HepG2 (cell line): ENCODE data around the gene MAP3K9. TPM values are rescaled to one million over a fixed set of nuclear protein-coding genes. Genes with fewer than 3 reads are reported as not detected.

Experiments used
- ATAC-seq: fragments of 200-7000 bp; cut with Tn5 transposase; 3 replicates; pipeline ENCODE4 v1.9.1; 2020; ENCODE audit warnings: mild to moderate bottlenecking, moderate library complexity
- BruUV-seq: library from RNA; stranded (reverse); fragments of 400-500 nt; replicated peaks from 2 replicates; lab custom pipeline; 2021; lab: Mats Ljungman, UMichigan
- CTCF ChIA-PET: fragments of 300-600 bp; formaldehyde crosslinking; extraction: SDS; loops from one replicate; lab custom pipeline; 2021; ENCODE audit warnings: low total read pairs, inconsistent platforms, low intra/inter-chr PET ratio; lab: Yijun Ruan, JAX
- POLR2A ChIA-PET: fragments of 350-600 bp; sonication (Branson Sonifier 250); formaldehyde crosslinking; loops from one replicate; lab custom pipeline; 2020; ENCODE audit warnings: antibody characterized with exemption, inconsistent platforms; lab: Yijun Ruan, JAX
- DNase-seq: peaks from one replicate; pipeline ENCODE4 v3.0.0-alpha.2; 2015; ENCODE audit warnings: low spot score
- FAIRE-seq: peaks from 3 replicates; lab custom pipeline; 2011; peaks lifted over from hg19 to GRCh38; lab: Jason Lieb, UNC
- H2AFZ ChIP-seq: one replicate; pipeline ENCODE4 v1.6.1; 2011; ENCODE audit warnings: low read length, inconsistent platforms
- H3K27ac ChIP-seq: fragments of 300-600 bp; 3 replicates; pipeline ENCODE4 v1.8.0; 2011; ENCODE audit warnings: mixed run types, mild to moderate bottlenecking, mixed read lengths, low read length, inconsistent platforms; ENCODE audit not compliant: insufficient read depth; ENCODE audit errors: extremely low read length
- H3K27me3 ChIP-seq, 2 experiments: fragments of 200-600 bp in 1 of 2; 2 replicates in 1 of 2; 3 replicates in 1 of 2; pipeline versions ENCODE4 v1.6.0 to v1.8.0; 2011; ENCODE audit warnings: low read length in 2 of 2, mild to moderate bottlenecking in 2 of 2, moderate library complexity in 2 of 2, inconsistent platforms in 1 of 2; ENCODE audit not compliant: insufficient read depth in 2 of 2, control insufficient read depth in 1 of 2
- H3K36me3 ChIP-seq, 2 experiments: fragments of 200-600 bp in 1 of 2; replicated peaks in 1 of 2; 2 replicates in 1 of 2; 3 replicates in 1 of 2; pipeline versions ENCODE4 v1.5.1 to v1.8.0; 2011; ENCODE audit warnings: low read length in 2 of 2, inconsistent platforms in 1 of 2; ENCODE audit not compliant: insufficient read depth in 2 of 2, control insufficient read depth in 1 of 2
- H3K4me1 ChIP-seq: 2 replicates; pipeline ENCODE4 v1.5.1; 2012; ENCODE audit warnings: low read length, inconsistent platforms; ENCODE audit not compliant: insufficient read depth
- H3K4me2 ChIP-seq: 2 replicates; pipeline ENCODE4 v1.6.0; 2011; ENCODE audit warnings: low read depth, low read length, inconsistent platforms
- H3K4me3 ChIP-seq, 3 experiments: fragments of 200-600 bp in 1 of 3; sonication (generic), shearing (Covaris generic) in 1 of 3; replicated peaks in 1 of 3; 2 replicates each; pipeline ENCODE4 v1.5.1; 2011 to 2016; ENCODE audit warnings: low read length in 3 of 3, inconsistent platforms in 2 of 3, low read depth in 2 of 3, mild to moderate bottlenecking in 2 of 3, control low read depth in 1 of 3, mixed read lengths in 1 of 3; ENCODE audit not compliant: insufficient read depth in 1 of 3
- H3K79me2 ChIP-seq: one replicate; pipeline ENCODE4 v1.6.1; 2011; ENCODE audit warnings: low read length, inconsistent platforms; ENCODE audit not compliant: insufficient read depth
- H3K9ac ChIP-seq: 2 replicates; pipeline ENCODE4 v1.6.0; 2011; ENCODE audit warnings: mild to moderate bottlenecking, low read depth, low read length, inconsistent platforms; ENCODE audit not compliant: insufficient read depth
- H3K9me3 ChIP-seq: 2 replicates; pipeline ENCODE4 v1.5.1; 2012; ENCODE audit warnings: mild to moderate bottlenecking, low read length
- H4K20me1 ChIP-seq: 2 replicates; pipeline ENCODE4 v1.6.0; 2011; ENCODE audit warnings: inconsistent platforms, mild to moderate bottlenecking, low read length, moderate library complexity; ENCODE audit not compliant: insufficient read depth
- ARID2 ChIP-seq: sonication (generic); formaldehyde crosslinking; IDR thresholded peaks from 2 replicates; pipeline ENCODE4 v1.8.1; 2022; ENCODE audit warnings: mild to moderate bottlenecking, missing genetic modification reagents, borderline replicate concordance
- ARNT ChIP-seq: fragments of 450-650 bp; IDR thresholded peaks from 2 replicates; pipeline ENCODE4 v1.6.1; 2017
- ESRRA ChIP-seq: sonication (generic); formaldehyde crosslinking; IDR thresholded peaks from 2 replicates; pipeline ENCODE4 v1.5.1; 2020; ENCODE audit warnings: mild to moderate bottlenecking, low read depth, missing genetic modification reagents
- FLYWCH1 ChIP-seq: sonication (generic); formaldehyde crosslinking; IDR thresholded peaks from 2 replicates; pipeline ENCODE4 v1.8.1; 2023; ENCODE audit warnings: mild to moderate bottlenecking, missing genetic modification reagents
- POLR2A ChIP-seq, 2 experiments: IDR thresholded peaks; 2 replicates each; pipeline ENCODE4 v1.6.1; 2011; ENCODE audit warnings: low read depth in 2 of 2, low read length in 2 of 2, mild to moderate bottlenecking in 1 of 2, moderate library complexity in 1 of 2; ENCODE audit not compliant: insufficient read depth in 1 of 2
- REPIN1 ChIP-seq: sonication (generic); formaldehyde crosslinking; IDR thresholded peaks from 2 replicates; pipeline ENCODE4 v1.8.0; 2022; ENCODE audit warnings: missing genetic modification reagents, low read depth, mild to moderate bottlenecking, borderline replicate concordance
- SAP130 ChIP-seq: IDR thresholded peaks from 2 replicates; pipeline ENCODE4 v1.6.1; 2016; ENCODE audit warnings: low read depth
- TEAD3 ChIP-seq: optimal IDR thresholded peaks from 2 replicates; pipeline ENCODE3; 2016; ENCODE audit warnings: borderline replicate concordance
- YY1 ChIP-seq: IDR thresholded peaks from 2 replicates; pipeline ENCODE4 v1.6.1; 2011; ENCODE audit warnings: low read length, low read depth, moderate library complexity, mild to moderate bottlenecking; ENCODE audit not compliant: insufficient read depth, insufficient replicate concordance
- ZBTB3 ChIP-seq: sonication (generic); formaldehyde crosslinking; IDR thresholded peaks from 2 replicates; pipeline ENCODE4 v1.4.0; 2020; ENCODE audit warnings: low read depth, mild to moderate bottlenecking, moderate library complexity, missing genetic modification reagents, borderline replicate concordance
- WGBS: methylation state at CpG from one replicate; pipeline ENCODE4 v1.1.6; 2017; ENCODE audit warnings: low lambda C conversion rate; 5-methylcytosine and 5-hydroxymethylcytosine counted together
- in situ Hi-C: cut with HindIII; loops from 2 replicates; pipeline ENCODE4 v1.10.0; 2017; ENCODE audit warnings: low pct_unique_long_range_greater_than_20kb; ENCODE audit not compliant: extremely low pct_ligation_motif_present
- intact Hi-C: fragments of 100-400 bp; cut with micrococcal nuclease; formaldehyde crosslinking; loops from one replicate; pipeline ENCODE4 v1.10.0; 2022; ENCODE audit not compliant: unreplicated experiment
- polyA plus RNA-seq, 8 experiments: library from polyadenylated mRNA; depleted of rRNA in 3 of 8; stranded (reverse) in 7 of 8; unstranded in 1 of 8; fragments of >200 nt; fragmentation: Illumina TruSeq in 4 of 8; extraction: Trizol in 4 of 8; gene quantifications; 2 replicates each; pipeline versions ENCODE4 v1.2.1 to v1.2.3, GENCODE V29; 2011 to 2016; ENCODE audit warnings: low read depth in 4 of 8, missing spikeins in 1 of 8, mixed read lengths in 1 of 8; ENCODE audit not compliant: insufficient read depth in 1 of 8
- total RNA-seq, 5 experiments: library from RNA; depleted of rRNA; stranded (reverse); fragments of >200 nt; fragmentation: Illumina TruSeq; extraction: Trizol; gene quantifications; 2 replicates each; pipeline ENCODE4 v1.2.3, GENCODE V29; 2016; ENCODE audit warnings: low read depth in 1 of 5
- TF ChIP-seq, protein P1 (sequence below): IDR thresholded peaks from 2 replicates; pipeline ENCODE4 v1.6.1; 2016; ENCODE audit warnings: control low read depth
- TF ChIP-seq, protein P2 (sequence below): sonication (generic); formaldehyde crosslinking; IDR thresholded peaks from 2 replicates; pipeline ENCODE4 v1.4.0; 2020; ENCODE audit warnings: low read depth, mild to moderate bottlenecking, missing genetic modification reagents
- TF ChIP-seq, protein P3 (sequence below): sonication (generic); IDR thresholded peaks from 2 replicates; pipeline ENCODE4 v1.6.1; 2016; ENCODE audit warnings: low read depth, borderline replicate concordance

MAP3K9 gene
- total and polyA plus RNA-seq, 2 of the 13 experiments (the other 11 are each of a cell fraction or from before 2014, with no cell fraction given), result 4.3 to 4.5 TPM

DNA sequence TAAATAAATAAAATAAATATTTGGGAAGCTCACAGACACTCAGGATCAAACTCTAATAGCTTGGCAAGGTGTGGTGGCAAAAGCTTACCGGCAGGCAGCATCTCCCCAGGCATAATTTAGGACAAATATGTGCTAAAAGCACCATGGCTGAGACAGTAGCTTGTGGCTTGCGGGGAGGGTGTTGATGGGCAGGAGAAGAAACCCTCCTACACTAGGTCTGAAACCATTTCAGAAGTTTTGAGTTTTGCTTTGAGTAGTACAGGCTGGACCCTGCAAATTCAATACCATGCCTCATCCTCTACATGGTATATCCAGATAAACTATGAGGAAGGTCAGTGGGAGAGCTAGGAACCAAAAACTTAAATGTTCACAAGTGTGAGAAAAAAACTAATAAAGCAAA lies 33.1 kb downstream of the MAP3K9 start:
- POLR2A ChIA-PET, result no interaction called here
- H4K20me1 ChIP-seq, result no peaks in the 10 kb centered on the region
- FAIRE-seq (no peak), ATAC-seq (no peak), DNase-seq (no peak)
- H3K27me3 ChIP-seq, result no peaks in the 10 kb centered on the region
- in situ Hi-C loops, result no loop called here
- H3K4me1 ChIP-seq, result no peaks in the 10 kb centered on the region
- no TSS peak for BruUV-seq
- 89% methylated on average over 2 of the region's 2 CpGs for WGBS
- H3K9ac ChIP-seq, result no peak overlapping the region
- no peaks in the 10 kb centered on the region for H3K9me3 ChIP-seq
- H3K4me3 ChIP-seq, result no peak overlapping the region
- no peaks in the 10 kb centered on the region for H3K79me2 ChIP-seq
- no peak overlapping the region for H3K27ac ChIP-seq
- CTCF ChIA-PET, result no interaction called here
- intact Hi-C loops, result no loop called here
- H3K4me2 ChIP-seq, result no peak overlapping the region
- H2AFZ ChIP-seq, result no peak overlapping the region
- no peaks in the 10 kb centered on the region; a peak in 2 of 5 replicates for H3K36me3 ChIP-seq
- TF ChIP-seq, protein P1, sequence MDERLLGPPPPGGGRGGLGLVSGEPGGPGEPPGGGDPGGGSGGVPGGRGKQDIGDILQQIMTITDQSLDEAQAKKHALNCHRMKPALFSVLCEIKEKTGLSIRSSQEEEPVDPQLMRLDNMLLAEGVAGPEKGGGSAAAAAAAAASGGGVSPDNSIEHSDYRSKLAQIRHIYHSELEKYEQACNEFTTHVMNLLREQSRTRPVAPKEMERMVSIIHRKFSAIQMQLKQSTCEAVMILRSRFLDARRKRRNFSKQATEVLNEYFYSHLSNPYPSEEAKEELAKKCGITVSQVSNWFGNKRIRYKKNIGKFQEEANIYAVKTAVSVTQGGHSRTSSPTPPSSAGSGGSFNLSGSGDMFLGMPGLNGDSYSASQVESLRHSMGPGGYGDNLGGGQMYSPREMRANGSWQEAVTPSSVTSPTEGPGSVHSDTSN (CRISPR knock-in tag), result no peak
- TF ChIP-seq, protein P2, sequence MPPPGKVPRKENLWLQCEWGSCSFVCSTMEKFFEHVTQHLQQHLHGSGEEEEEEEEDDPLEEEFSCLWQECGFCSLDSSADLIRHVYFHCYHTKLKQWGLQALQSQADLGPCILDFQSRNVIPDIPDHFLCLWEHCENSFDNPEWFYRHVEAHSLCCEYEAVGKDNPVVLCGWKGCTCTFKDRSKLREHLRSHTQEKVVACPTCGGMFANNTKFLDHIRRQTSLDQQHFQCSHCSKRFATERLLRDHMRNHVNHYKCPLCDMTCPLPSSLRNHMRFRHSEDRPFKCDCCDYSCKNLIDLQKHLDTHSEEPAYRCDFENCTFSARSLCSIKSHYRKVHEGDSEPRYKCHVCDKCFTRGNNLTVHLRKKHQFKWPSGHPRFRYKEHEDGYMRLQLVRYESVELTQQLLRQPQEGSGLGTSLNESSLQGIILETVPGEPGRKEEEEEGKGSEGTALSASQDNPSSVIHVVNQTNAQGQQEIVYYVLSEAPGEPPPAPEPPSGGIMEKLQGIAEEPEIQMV, result no peak
- TF ChIP-seq SAP130 (CRISPR knock-in tag) (no peak), ESRRA (CRISPR knock-in tag) (no peak), POLR2A (IDR thresholded peaks at IDR 0.05; ENCODE audit: insufficient read depth in 1 of 2, low read depth in 2 of 2, low read length in 2 of 2) (no peak), ARNT (no peak), ARID2 (no peak), YY1 (no peak), TEAD3 (CRISPR knock-in tag) (no peak), FLYWCH1 (CRISPR knock-in tag) (no peak), ZBTB3 (no peak), REPIN1 (no peak)
- TF ChIP-seq, protein P3, sequence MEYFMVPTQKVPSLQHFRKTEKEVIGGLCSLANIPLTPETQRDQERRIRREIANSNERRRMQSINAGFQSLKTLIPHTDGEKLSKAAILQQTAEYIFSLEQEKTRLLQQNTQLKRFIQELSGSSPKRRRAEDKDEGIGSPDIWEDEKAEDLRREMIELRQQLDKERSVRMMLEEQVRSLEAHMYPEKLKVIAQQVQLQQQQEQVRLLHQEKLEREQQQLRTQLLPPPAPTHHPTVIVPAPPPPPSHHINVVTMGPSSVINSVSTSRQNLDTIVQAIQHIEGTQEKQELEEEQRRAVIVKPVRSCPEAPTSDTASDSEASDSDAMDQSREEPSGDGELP, result no peak
